ENCODE measurements around the gene ARIH2. TPM values are rescaled to one million over a fixed set of nuclear protein-coding genes. Genes with fewer than 3 reads are reported as not detected.

ARIH2 gene
- total RNA-seq, 1 donor from 2014 or later, result 82.3 TPM

GRCh38 chr3:49019941-49020329 lies 101.3 kb downstream of the ARIH2 start:
- DNase-seq (ENCODE audit: low spot score in 2 of 2), result peak in 1 of 2 donors; percentile 63
- H3K4me1 ChIP-seq, result peaks cover 16 to 29% of the 10 kb centered on the region in 2 donors
- no peaks in the 10 kb centered on the region for H3K9me3 ChIP-seq
- TF ChIP-seq CTCF (IDR thresholded peaks at IDR 0.05), result no peak
- H3K36me3 ChIP-seq, result peaks cover 25 to 33% of the 10 kb centered on the region in 2 donors
- no peaks in the 10 kb centered on the region for H3K27me3 ChIP-seq
- H3K4me3 ChIP-seq, result peak overlapping the region; percentile 88 to 93
- intact Hi-C loops (cut with DNase I), result loop anchor here (2.0 to 5.0 kb wide), 2 partner anchors 31 to 257 kb away; partner anchors contain the start of gene C3orf62
- peak overlapping the region; percentile 100 for H3K27ac ChIP-seq

- H3K9me3 ChIP-seq, result no peaks in the 10 kb centered on the region
- peaks cover 25 to 33% of the 10 kb centered on the region in 2 donors for H3K36me3 ChIP-seq
- no peaks in the 10 kb centered on the region for H3K27me3 ChIP-seq
- H3K27ac ChIP-seq, result peak overlapping the region; percentile 100
- H3K4me3 ChIP-seq, result peak overlapping the region; percentile 88 to 93
- intact Hi-C loops (cut with DNase I), result loop anchor here (1.0 to 5.0 kb wide), 2 partner anchors 13 to 257 kb away; partner anchors contain the start of genes C3orf62 and WDR6
- peak in 1 of 2 donors; percentile 83 for DNase-seq (ENCODE audit: low spot score in 2 of 2)
- peaks cover 16 to 29% of the 10 kb centered on the region in 2 donors for H3K4me1 ChIP-seq
- no peak for TF ChIP-seq CTCF (IDR thresholded peaks at IDR 0.05)
Measured at GRCh38 chr3:49020330-49021212, 101.9 kb downstream of the ARIH2 start.

- no peaks in the 10 kb centered on the region for H3K27me3 ChIP-seq
- peak; percentile 96 to 100 for DNase-seq (ENCODE audit: low spot score in 2 of 2)
- no peak for TF ChIP-seq CTCF (IDR thresholded peaks at IDR 0.05)
- H3K9me3 ChIP-seq, result no peaks in the 10 kb centered on the region
- H3K4me1 ChIP-seq, result peaks cover 16 to 29% of the 10 kb centered on the region in 2 donors
- peak overlapping the region; percentile 100 for H3K27ac ChIP-seq
- peak overlapping the region; percentile 88 to 93 for H3K4me3 ChIP-seq
- H3K36me3 ChIP-seq, result peaks cover 18 to 31% of the 10 kb centered on the region in 2 donors
- intact Hi-C loops (cut with DNase I), result loop anchor here (1.0 to 5.0 kb wide), 2 partner anchors 14 to 256 kb away; partner anchors contain the start of genes C3orf62 and WDR6
Measured at GRCh38 chr3:49021213-49021812, 102.7 kb downstream of the ARIH2 start.

- DNase-seq (ENCODE audit: low spot score in 2 of 2), result peak; percentile 68 to 95
- intact Hi-C loops (cut with DNase I), result loop anchor here (1.0 to 5.0 kb wide), 2 partner anchors 15 to 255 kb away; partner anchors contain the start of genes C3orf62 and WDR6
- peaks cover 18 to 38% of the 10 kb centered on the region in 2 donors for H3K36me3 ChIP-seq
- no peaks in the 10 kb centered on the region for H3K9me3 ChIP-seq
- H3K4me3 ChIP-seq, result peak within 1 kb of the TSS; percentile 88 to 93
- H3K4me1 ChIP-seq, result peaks cover 16 to 29% of the 10 kb centered on the region in 2 donors
- no peaks in the 10 kb centered on the region for H3K27me3 ChIP-seq
- TF ChIP-seq CTCF (IDR thresholded peaks at IDR 0.05), result peak; percentile 97 to 99 (median 98)
- peak within 1 kb of the TSS; percentile 100 for H3K27ac ChIP-seq
Measured at GRCh38 chr3:49021813-49022687, 103.4 kb downstream of the ARIH2 start, which contains the start of gene NDUFAF3. Gene NDUFAF3 (plus strand): TSS chr3:49022121. CDS start chr3:49022145, 24 bp downstream.

All from ascending aorta (tissue), 2 donors.